GM12872 (cell line): Measurements from ENCODE around the gene MAGI1.

Source experiments
- CTCF ChIP-seq: IDR thresholded peaks from 3 replicates; pipeline ENCODE4 v1.5.1; 2011; ENCODE audit warnings: low read depth, mild to moderate bottlenecking, low read length, moderate library complexity; ENCODE audit not compliant: insufficient read depth

Gene MAGI1

GRCh38 chr3:65888980-65889706 is 149.6 kb downstream of the MAGI1 start:
- no peak for TF ChIP-seq CTCF

GRCh38 chr3:65888196-65888595 is 150.5 kb downstream of the MAGI1 start:
- no peak for TF ChIP-seq CTCF

- no peak for TF ChIP-seq CTCF
These were observed 152.3 kb downstream of the MAGI1 start for GRCh38 chr3:65886391-65886790.

GRCh38 chr3:65884071-65884470 is 154.6 kb downstream of the MAGI1 start:
- TF ChIP-seq CTCF, result no peak

GRCh38 chr3:65883613-65884012 is 155.1 kb downstream of the MAGI1 start:
- no peak for TF ChIP-seq CTCF

- no peak for TF ChIP-seq CTCF
These were observed 158.4 kb downstream of the MAGI1 start for GRCh38 chr3:65880350-65880749.

- no peak for TF ChIP-seq CTCF
These were observed 159.3 kb downstream of the MAGI1 start for GRCh38 chr3:65879372-65879771.

- no peak for TF ChIP-seq CTCF
These were observed 159.9 kb downstream of the MAGI1 start for GRCh38 chr3:65878831-65879230.
